Osteoblast (primary cell): ENCODE measurements around the gene SPAG7. TPM values are rescaled to one million over a fixed set of nuclear protein-coding genes. Genes with fewer than 3 reads are reported as not detected.

Experiments
- DNase-seq: peaks from one replicate; pipeline ENCODE4 v3.0.0; 2011; ENCODE audit warnings: low spot score, mixed read lengths; ENCODE audit not compliant: insufficient read length; ENCODE audit errors: missing footprints
- H2AFZ ChIP-seq: 2 replicates; pipeline ENCODE4 v1.6.0; 2011; ENCODE audit warnings: mild to moderate bottlenecking, low read length
- H3K27ac ChIP-seq: 2 replicates; pipeline ENCODE4 v1.5.1; 2011; ENCODE audit warnings: mild to moderate bottlenecking, low read depth, low read length, moderate library complexity
- H3K27me3 ChIP-seq: 2 replicates; pipeline ENCODE4 v1.6.0; 2012; ENCODE audit warnings: mild to moderate bottlenecking, control low read depth, inconsistent platforms, low read length, moderate library complexity; ENCODE audit not compliant: insufficient read depth
- H3K36me3 ChIP-seq: 2 replicates; pipeline ENCODE4 v1.5.1; 2011; ENCODE audit warnings: mild to moderate bottlenecking, low read length, control low read depth, moderate library complexity; ENCODE audit not compliant: insufficient read depth
- H3K4me1 ChIP-seq: 2 replicates; pipeline ENCODE4 v1.5.1; 2011; ENCODE audit warnings: mild to moderate bottlenecking, low read length, control low read depth, moderate library complexity; ENCODE audit not compliant: insufficient read depth
- H3K4me2 ChIP-seq: 2 replicates; pipeline ENCODE4 v1.6.0; 2011; ENCODE audit warnings: mild to moderate bottlenecking, low read length; ENCODE audit not compliant: insufficient read depth
- H3K4me3 ChIP-seq: fragments of 200-600 bp; sonication (generic); 3 replicates; pipeline ENCODE4 v1.5.1; 2012; ENCODE audit warnings: mild to moderate bottlenecking, low read length, inconsistent platforms; ENCODE audit not compliant: insufficient read depth
- H3K79me2 ChIP-seq: 2 replicates; pipeline ENCODE4 v1.6.0; 2012; ENCODE audit warnings: mild to moderate bottlenecking, low read length, control low read depth, inconsistent platforms; ENCODE audit not compliant: insufficient read depth
- H3K9me3 ChIP-seq: 2 replicates; pipeline ENCODE4 v1.5.1; 2011; ENCODE audit warnings: low read depth, low read length, control low read depth
- H4K20me1 ChIP-seq: 2 replicates; pipeline ENCODE4 v1.6.0; 2012; ENCODE audit warnings: mild to moderate bottlenecking, low read length, control low read depth; ENCODE audit not compliant: insufficient read depth
- total RNA-seq: library from RNA; depleted of rRNA; stranded (reverse); fragments of >200 nt; gene quantifications from 2 replicates; pipeline ENCODE4 v1.2.3, GENCODE V29; 2012
- TF ChIP-seq, protein P1 (sequence below): IDR thresholded peaks from 2 replicates; pipeline ENCODE4 v1.5.1; 2011; ENCODE audit warnings: mild to moderate bottlenecking, low read depth, low read length, moderate library complexity; ENCODE audit errors: extremely low read depth

SPAG7 gene
- total RNA-seq, 1 donor = 34.0 TPM

DNA sequence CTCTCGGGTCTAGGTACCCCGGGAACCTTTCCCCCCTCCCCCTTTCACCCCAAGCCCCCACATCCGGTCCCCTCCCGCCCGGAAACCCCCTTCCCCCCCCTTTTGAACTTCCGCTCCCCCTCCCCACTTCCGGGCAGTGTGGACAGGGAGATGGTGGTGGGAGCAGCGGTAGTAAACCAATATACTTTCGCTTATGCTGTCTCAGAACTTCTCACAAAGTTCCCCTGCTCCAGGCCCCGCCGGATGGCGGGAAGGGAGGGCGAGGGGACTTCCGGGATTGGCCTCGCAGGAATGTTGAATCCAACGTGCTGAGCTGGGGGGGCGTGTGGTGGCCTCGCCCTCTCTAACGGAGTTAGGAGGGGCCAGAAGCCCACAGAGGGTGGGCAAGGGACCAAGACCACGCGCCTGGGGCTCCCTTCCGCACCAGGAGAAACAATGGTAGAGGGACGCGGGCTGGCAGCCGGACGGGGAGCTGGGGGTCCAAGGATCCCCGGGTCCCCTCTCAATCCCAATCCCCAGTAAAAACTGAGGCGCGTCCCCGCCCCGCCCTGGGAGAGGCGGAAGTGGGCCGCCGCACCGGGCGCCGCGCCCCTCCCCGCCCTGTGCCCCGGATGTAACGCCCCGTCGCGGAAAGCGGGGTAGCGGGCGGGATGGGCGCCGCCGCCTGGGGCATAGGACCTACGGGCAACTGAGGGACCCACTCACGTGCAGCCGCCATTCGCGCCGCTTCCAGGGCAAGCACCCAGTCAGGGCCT, 20.0 kb downstream of the SPAG7 start:
- DNase-seq = peak; percentile 92
- H3K9me3 ChIP-seq = no peaks in the 10 kb centered on the region
- H3K27ac ChIP-seq = peak overlapping the region; percentile 83
- peaks cover 57% of the 10 kb centered on the region for H3K79me2 ChIP-seq
- peaks cover 52% of the 10 kb centered on the region for H4K20me1 ChIP-seq
- H3K4me1 ChIP-seq = peaks cover 41% of the 10 kb centered on the region
- peak overlapping the region; percentile 15 for H2AFZ ChIP-seq
- H3K4me2 ChIP-seq = peak overlapping the region; percentile 92
- H3K4me3 ChIP-seq = peak overlapping the region; percentile 96
- H3K36me3 ChIP-seq = peaks cover 42% of the 10 kb centered on the region
- TF ChIP-seq, protein P1, sequence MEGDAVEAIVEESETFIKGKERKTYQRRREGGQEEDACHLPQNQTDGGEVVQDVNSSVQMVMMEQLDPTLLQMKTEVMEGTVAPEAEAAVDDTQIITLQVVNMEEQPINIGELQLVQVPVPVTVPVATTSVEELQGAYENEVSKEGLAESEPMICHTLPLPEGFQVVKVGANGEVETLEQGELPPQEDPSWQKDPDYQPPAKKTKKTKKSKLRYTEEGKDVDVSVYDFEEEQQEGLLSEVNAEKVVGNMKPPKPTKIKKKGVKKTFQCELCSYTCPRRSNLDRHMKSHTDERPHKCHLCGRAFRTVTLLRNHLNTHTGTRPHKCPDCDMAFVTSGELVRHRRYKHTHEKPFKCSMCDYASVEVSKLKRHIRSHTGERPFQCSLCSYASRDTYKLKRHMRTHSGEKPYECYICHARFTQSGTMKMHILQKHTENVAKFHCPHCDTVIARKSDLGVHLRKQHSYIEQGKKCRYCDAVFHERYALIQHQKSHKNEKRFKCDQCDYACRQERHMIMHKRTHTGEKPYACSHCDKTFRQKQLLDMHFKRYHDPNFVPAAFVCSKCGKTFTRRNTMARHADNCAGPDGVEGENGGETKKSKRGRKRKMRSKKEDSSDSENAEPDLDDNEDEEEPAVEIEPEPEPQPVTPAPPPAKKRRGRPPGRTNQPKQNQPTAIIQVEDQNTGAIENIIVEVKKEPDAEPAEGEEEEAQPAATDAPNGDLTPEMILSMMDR = no peak
- no peaks in the 10 kb centered on the region for H3K27me3 ChIP-seq

DNA sequence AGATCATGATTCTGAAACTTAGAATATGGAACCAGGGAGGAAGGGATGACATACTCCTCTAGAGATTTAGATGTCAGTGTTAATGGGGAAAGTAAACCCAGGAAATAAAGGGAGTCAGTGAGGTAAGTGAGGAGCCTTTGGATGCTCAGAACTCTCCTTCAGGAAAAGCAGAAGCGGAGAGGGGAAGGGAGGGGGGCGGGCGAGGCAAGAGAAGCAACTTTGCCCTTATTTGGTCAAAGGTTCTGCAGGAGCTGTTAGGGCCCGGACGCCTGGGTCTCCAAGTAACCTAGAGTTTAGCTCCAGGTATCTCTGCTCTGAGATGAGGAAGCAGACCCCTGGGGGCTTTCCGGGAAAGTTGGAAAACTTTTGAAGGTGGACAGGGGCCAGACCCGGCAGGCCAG, 20.6 kb downstream of the SPAG7 start:
- peak overlapping the region; percentile 83 for H3K27ac ChIP-seq
- H3K9me3 ChIP-seq = no peaks in the 10 kb centered on the region
- peak; percentile 84 for DNase-seq
- peaks cover 48% of the 10 kb centered on the region for H3K36me3 ChIP-seq
- TF ChIP-seq, protein P1 = no peak
- no peaks in the 10 kb centered on the region for H3K27me3 ChIP-seq
- H3K4me1 ChIP-seq = peaks cover 42% of the 10 kb centered on the region
- peak overlapping the region; percentile 92 for H3K4me2 ChIP-seq
- no peak overlapping the region for H2AFZ ChIP-seq
- peaks cover 57% of the 10 kb centered on the region for H4K20me1 ChIP-seq
- peak overlapping the region; percentile 96 for H3K4me3 ChIP-seq
- peaks cover 63% of the 10 kb centered on the region for H3K79me2 ChIP-seq

DNA sequence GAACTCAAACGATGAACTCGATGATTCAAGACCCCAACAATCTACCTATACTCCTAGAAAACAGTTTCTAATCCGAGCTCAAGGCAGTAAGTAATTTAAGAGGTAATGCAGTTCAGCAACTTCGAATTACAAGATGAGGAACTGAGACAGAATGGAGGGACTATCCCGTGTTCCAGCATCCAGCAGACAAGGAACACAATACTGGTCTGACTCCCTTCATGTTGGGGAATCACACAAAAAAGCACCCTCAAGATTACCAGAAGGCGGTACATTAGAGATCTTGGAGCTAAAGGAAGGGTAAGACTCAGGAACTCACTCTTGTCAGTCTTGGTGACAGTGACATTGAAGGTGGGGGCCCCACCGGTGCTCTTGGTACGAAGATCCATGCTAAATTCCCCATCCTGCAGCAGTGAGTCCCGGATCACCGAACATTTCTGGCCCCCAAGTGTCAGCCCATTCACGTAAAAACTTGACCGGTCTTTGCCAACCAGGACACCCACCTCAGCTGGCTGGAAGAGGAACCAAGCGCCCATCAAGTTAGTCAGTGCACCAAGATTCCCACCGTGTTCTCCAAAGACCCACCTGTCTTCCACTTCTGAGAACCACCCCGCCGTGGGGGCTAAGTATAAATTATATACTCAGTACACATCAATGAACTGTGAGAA, 21.2 kb downstream of the SPAG7 start:
- peaks cover 51% of the 10 kb centered on the region for H3K36me3 ChIP-seq
- peaks cover 59% of the 10 kb centered on the region for H4K20me1 ChIP-seq
- H3K4me2 ChIP-seq = peak overlapping the region; percentile 92
- TF ChIP-seq, protein P1 = no peak
- peak overlapping the region; percentile 83 for H3K27ac ChIP-seq
- no peaks in the 10 kb centered on the region for H3K27me3 ChIP-seq
- H3K79me2 ChIP-seq = peaks cover 68% of the 10 kb centered on the region
- no peaks in the 10 kb centered on the region for H3K9me3 ChIP-seq
- H3K4me3 ChIP-seq = peak overlapping the region; percentile 96
- H2AFZ ChIP-seq = no peak overlapping the region
- DNase-seq = peak; percentile 68
- H3K4me1 ChIP-seq = peaks cover 48% of the 10 kb centered on the region

DNA sequence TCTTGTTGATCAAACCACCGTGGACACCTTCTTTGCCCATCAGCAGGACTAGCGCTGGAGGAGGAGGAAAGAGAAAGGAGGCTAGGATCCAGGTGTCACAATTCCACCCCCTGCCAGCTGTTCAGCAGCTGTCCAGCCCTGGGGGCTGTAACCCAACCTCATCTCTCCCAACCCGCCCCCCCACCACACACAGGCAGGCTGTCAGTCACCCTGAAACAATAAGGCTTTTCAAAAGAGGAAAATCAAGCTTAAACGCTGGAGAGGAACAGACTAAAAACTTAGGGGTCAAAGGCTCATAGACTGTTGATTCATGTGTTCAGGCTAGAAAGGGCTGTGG, 21.7 kb downstream of the SPAG7 start:
- DNase-seq = peak; percentile 54
- peaks cover 59% of the 10 kb centered on the region for H4K20me1 ChIP-seq
- peaks cover 51% of the 10 kb centered on the region for H3K36me3 ChIP-seq
- TF ChIP-seq, protein P1 = no peak
- H3K4me3 ChIP-seq = peak overlapping the region; percentile 96
- H3K79me2 ChIP-seq = peaks cover 73% of the 10 kb centered on the region
- no peak overlapping the region for H3K27ac ChIP-seq
- H2AFZ ChIP-seq = no peak overlapping the region
- H3K4me1 ChIP-seq = peaks cover 53% of the 10 kb centered on the region
- no peaks in the 10 kb centered on the region for H3K9me3 ChIP-seq
- H3K4me2 ChIP-seq = peak overlapping the region; percentile 92
- no peaks in the 10 kb centered on the region for H3K27me3 ChIP-seq
